HepG2 (cell line): Measurements from ENCODE around the gene ICAM3. TPM values are rescaled to one million over a fixed set of nuclear protein-coding genes. Genes with fewer than 3 reads are reported as not detected.
A peak's percentile ranks its signal among the peaks of the same experiment; 100 is the strongest.

Source experiments
- ADNP ChIP-seq: sonication (generic); formaldehyde crosslinking; IDR thresholded peaks from 2 replicates; pipeline ENCODE4 v1.4.0; 2020; ENCODE audit warnings: missing genetic modification reagents
- GATAD2A ChIP-seq: IDR thresholded peaks from 2 replicates; pipeline ENCODE4 v1.6.1; 2016
- IKZF4 ChIP-seq: sonication (generic); formaldehyde crosslinking; IDR thresholded peaks from 2 replicates; pipeline ENCODE4 v1.5.1; 2020; ENCODE audit warnings: borderline replicate concordance, mild to moderate bottlenecking, low read depth, missing genetic modification reagents; ENCODE audit errors: not compliant biosample characterization
- KLF9 ChIP-seq: IDR thresholded peaks from 2 replicates; pipeline ENCODE4 v1.6.1; 2016; ENCODE audit warnings: low read depth
- NCOA5 ChIP-seq: sonication (generic); formaldehyde crosslinking; IDR thresholded peaks from 2 replicates; pipeline ENCODE4 v1.4.0; 2020; ENCODE audit warnings: missing genetic modification reagents
- NFE2L2 ChIP-seq: fragments of 150-350 bp; IDR thresholded peaks from 2 replicates; pipeline ENCODE4 v1.6.1; 2014; ENCODE audit warnings: low read length
- PCBP2 ChIP-seq: fragments of 200-400 bp; formaldehyde crosslinking; optimal IDR thresholded peaks from 2 replicates; pipeline ENCODE3; 2018; ENCODE audit warnings: low read length, low read depth; ENCODE audit not compliant: poor library complexity, severe bottlenecking
- PHF21A ChIP-seq: sonication (generic); formaldehyde crosslinking; IDR thresholded peaks from 2 replicates; pipeline ENCODE4 v1.5.0; 2020; ENCODE audit warnings: mild to moderate bottlenecking, missing genetic modification reagents
- SRSF4 ChIP-seq: fragments of 200-400 bp; formaldehyde crosslinking; IDR thresholded peaks from one replicate; pipeline ENCODE4 v1.6.1; 2018; ENCODE audit warnings: mild to moderate bottlenecking, low read depth, low read length, moderate library complexity; ENCODE audit not compliant: poor library complexity, severe bottlenecking
- ZNF256 ChIP-seq: sonication (generic); formaldehyde crosslinking; conservative IDR thresholded peaks from 2 replicates; pipeline ENCODE4 v1.4.0; 2020; ENCODE audit warnings: missing genetic modification reagents
- ZNF264 ChIP-seq: sonication (generic); formaldehyde crosslinking; IDR thresholded peaks from 2 replicates; pipeline ENCODE4 v1.4.0; 2020; ENCODE audit warnings: missing genetic modification reagents
- ZNF510 ChIP-seq: sonication (generic); formaldehyde crosslinking; IDR thresholded peaks from 2 replicates; pipeline ENCODE4 v1.4.0; 2020; ENCODE audit warnings: low read depth, mild to moderate bottlenecking, missing genetic modification reagents
- ZNF550 ChIP-seq: sonication (generic); formaldehyde crosslinking; IDR thresholded peaks from 2 replicates; pipeline ENCODE4 v1.4.0; 2020; ENCODE audit warnings: mild to moderate bottlenecking, missing genetic modification reagents, borderline replicate concordance
- ZNF615 ChIP-seq: sonication (generic); formaldehyde crosslinking; IDR thresholded peaks from 2 replicates; pipeline ENCODE4 v1.5.0; 2020; ENCODE audit warnings: mild to moderate bottlenecking, missing genetic modification reagents, borderline replicate concordance
- polyA plus RNA-seq, 8 experiments: library from polyadenylated mRNA; depleted of rRNA in 3 of 8; stranded (reverse) in 7 of 8; unstranded in 1 of 8; fragments of >200 nt; fragmentation: Illumina TruSeq in 4 of 8; extraction: Trizol in 4 of 8; gene quantifications; 2 replicates each; pipeline versions ENCODE4 v1.2.1 to v1.2.3, GENCODE V29; 2011 to 2016; ENCODE audit warnings: low read depth in 4 of 8, missing spikeins in 1 of 8, mixed read lengths in 1 of 8; ENCODE audit not compliant: insufficient read depth in 1 of 8
- total RNA-seq, 5 experiments: library from RNA; depleted of rRNA; stranded (reverse); fragments of >200 nt; fragmentation: Illumina TruSeq; extraction: Trizol; gene quantifications; 2 replicates each; pipeline ENCODE4 v1.2.3, GENCODE V29; 2016; ENCODE audit warnings: low read depth in 1 of 5
- TF ChIP-seq, protein P1 (sequence below): sonication (generic); formaldehyde crosslinking; IDR thresholded peaks from 2 replicates; pipeline ENCODE4 v1.4.0; 2020; ENCODE audit warnings: mild to moderate bottlenecking, missing genetic modification reagents
- TF ChIP-seq, protein P2 (sequence below): sonication (generic); formaldehyde crosslinking; IDR thresholded peaks from 2 replicates; pipeline ENCODE4 v1.9.0; 2021; ENCODE audit warnings: missing genetic modification reagents, borderline replicate concordance
- TF ChIP-seq, protein P3 (sequence below): sonication (generic); formaldehyde crosslinking; IDR thresholded peaks from 2 replicates; pipeline ENCODE4 v1.4.0; 2020; ENCODE audit warnings: missing genetic modification reagents

The ICAM3 gene
- total and polyA plus RNA-seq, 2 of the 13 experiments (the other 11 are each of a cell fraction or from before 2014, with no cell fraction given), result 14.1 to 21.0 TPM

DNA sequence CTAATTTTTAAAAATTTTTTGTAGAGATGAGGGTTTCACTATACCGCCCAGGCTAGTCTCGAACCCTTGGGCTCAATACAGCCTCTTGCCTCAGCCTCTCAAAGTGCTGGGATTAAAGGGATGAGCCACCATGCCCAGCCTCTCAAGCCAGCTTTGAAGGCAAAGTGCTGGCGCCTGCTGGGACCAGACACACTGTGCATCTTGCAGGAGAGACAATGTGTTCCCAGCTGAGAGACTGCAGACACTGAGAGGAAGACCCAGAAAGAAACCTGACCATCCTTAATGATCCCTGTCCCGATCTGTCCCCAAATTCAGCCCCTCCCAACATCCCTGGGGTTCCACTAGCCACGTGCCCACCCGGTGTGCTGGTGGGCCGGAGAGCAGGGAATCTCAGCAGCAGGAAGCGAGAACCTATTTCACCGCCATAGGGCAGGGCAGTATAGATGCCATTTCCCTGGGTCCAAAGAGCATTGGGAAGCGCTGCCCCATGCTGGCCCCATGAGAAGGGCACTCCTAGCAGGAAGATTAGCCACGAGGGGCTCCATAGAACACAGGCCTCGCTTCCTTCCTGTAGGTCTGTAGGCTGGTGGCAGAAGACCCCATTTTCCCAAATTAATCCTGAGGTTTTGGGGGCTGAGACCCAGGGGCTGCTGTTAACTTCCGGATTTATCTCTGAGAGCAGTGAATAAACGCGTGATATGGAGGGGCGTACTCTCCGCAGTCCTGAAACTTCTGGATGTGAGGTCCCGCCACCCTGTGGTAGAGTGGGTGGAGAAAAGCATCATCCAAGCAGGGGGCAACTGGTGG lies 7.1 kb downstream of the ICAM3 start (continued):
- TF ChIP-seq ZNF550 (CRISPR knock-in tag) (no peak), NFE2L2 (no peak), ZNF615 (CRISPR knock-in tag) (no peak; the same call in 1 of the 2 replicates), SRSF4 (no peak), ADNP (CRISPR knock-in tag) (no peak), IKZF4 (no peak), PHF21A (CRISPR knock-in tag) (peak; percentile 73), GATAD2A (peak; percentile 46), PCBP2 (no peak), ZNF510 (no peak), ZNF256 (CRISPR knock-in tag) (no peak), NCOA5 (no peak), KLF9 (no peak), ZNF264 (CRISPR knock-in tag) (no peak)
- TF ChIP-seq, protein P1, sequence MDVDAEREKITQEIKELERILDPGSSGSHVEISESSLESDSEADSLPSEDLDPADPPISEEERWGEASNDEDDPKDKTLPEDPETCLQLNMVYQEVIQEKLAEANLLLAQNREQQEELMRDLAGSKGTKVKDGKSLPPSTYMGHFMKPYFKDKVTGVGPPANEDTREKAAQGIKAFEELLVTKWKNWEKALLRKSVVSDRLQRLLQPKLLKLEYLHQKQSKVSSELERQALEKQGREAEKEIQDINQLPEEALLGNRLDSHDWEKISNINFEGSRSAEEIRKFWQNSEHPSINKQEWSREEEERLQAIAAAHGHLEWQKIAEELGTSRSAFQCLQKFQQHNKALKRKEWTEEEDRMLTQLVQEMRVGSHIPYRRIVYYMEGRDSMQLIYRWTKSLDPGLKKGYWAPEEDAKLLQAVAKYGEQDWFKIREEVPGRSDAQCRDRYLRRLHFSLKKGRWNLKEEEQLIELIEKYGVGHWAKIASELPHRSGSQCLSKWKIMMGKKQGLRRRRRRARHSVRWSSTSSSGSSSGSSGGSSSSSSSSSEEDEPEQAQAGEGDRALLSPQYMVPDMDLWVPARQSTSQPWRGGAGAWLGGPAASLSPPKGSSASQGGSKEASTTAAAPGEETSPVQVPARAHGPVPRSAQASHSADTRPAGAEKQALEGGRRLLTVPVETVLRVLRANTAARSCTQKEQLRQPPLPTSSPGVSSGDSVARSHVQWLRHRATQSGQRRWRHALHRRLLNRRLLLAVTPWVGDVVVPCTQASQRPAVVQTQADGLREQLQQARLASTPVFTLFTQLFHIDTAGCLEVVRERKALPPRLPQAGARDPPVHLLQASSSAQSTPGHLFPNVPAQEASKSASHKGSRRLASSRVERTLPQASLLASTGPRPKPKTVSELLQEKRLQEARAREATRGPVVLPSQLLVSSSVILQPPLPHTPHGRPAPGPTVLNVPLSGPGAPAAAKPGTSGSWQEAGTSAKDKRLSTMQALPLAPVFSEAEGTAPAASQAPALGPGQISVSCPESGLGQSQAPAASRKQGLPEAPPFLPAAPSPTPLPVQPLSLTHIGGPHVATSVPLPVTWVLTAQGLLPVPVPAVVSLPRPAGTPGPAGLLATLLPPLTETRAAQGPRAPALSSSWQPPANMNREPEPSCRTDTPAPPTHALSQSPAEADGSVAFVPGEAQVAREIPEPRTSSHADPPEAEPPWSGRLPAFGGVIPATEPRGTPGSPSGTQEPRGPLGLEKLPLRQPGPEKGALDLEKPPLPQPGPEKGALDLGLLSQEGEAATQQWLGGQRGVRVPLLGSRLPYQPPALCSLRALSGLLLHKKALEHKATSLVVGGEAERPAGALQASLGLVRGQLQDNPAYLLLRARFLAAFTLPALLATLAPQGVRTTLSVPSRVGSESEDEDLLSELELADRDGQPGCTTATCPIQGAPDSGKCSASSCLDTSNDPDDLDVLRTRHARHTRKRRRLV (CRISPR knock-in tag), result no peak
- TF ChIP-seq, protein P2, sequence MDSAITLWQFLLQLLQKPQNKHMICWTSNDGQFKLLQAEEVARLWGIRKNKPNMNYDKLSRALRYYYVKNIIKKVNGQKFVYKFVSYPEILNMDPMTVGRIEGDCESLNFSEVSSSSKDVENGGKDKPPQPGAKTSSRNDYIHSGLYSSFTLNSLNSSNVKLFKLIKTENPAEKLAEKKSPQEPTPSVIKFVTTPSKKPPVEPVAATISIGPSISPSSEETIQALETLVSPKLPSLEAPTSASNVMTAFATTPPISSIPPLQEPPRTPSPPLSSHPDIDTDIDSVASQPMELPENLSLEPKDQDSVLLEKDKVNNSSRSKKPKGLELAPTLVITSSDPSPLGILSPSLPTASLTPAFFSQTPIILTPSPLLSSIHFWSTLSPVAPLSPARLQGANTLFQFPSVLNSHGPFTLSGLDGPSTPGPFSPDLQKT (CRISPR knock-in tag), result no peak
- TF ChIP-seq, protein P3, sequence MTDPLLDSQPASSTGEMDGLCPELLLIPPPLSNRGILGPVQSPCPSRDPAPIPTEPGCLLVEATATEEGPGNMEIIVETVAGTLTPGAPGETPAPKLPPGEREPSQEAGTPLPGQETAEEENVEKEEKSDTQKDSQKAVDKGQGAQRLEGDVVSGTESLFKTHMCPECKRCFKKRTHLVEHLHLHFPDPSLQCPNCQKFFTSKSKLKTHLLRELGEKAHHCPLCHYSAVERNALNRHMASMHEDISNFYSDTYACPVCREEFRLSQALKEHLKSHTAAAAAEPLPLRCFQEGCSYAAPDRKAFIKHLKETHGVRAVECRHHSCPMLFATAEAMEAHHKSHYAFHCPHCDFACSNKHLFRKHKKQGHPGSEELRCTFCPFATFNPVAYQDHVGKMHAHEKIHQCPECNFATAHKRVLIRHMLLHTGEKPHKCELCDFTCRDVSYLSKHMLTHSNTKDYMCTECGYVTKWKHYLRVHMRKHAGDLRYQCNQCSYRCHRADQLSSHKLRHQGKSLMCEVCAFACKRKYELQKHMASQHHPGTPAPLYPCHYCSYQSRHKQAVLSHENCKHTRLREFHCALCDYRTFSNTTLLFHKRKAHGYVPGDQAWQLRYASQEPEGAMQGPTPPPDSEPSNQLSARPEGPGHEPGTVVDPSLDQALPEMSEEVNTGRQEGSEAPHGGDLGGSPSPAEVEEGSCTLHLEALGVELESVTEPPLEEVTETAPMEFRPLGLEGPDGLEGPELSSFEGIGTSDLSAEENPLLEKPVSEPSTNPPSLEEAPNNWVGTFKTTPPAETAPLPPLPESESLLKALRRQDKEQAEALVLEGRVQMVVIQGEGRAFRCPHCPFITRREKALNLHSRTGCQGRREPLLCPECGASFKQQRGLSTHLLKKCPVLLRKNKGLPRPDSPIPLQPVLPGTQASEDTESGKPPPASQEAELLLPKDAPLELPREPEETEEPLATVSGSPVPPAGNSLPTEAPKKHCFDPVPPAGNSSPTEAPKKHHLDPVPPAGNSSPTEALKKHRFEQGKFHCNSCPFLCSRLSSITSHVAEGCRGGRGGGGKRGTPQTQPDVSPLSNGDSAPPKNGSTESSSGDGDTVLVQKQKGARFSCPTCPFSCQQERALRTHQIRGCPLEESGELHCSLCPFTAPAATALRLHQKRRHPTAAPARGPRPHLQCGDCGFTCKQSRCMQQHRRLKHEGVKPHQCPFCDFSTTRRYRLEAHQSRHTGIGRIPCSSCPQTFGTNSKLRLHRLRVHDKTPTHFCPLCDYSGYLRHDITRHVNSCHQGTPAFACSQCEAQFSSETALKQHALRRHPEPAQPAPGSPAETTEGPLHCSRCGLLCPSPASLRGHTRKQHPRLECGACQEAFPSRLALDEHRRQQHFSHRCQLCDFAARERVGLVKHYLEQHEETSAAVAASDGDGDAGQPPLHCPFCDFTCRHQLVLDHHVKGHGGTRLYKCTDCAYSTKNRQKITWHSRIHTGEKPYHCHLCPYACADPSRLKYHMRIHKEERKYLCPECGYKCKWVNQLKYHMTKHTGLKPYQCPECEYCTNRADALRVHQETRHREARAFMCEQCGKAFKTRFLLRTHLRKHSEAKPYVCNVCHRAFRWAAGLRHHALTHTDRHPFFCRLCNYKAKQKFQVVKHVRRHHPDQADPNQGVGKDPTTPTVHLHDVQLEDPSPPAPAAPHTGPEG (CRISPR knock-in tag), result no peak; the same call in 1 of the 2 replicates
